ENCODE measurements around the gene MYOD1.

- TF ChIP-seq POLR2A (IDR thresholded peaks at IDR 0.05; ENCODE audit: low read depth, low read length) = no peak
- TF ChIP-seq POLR2AphosphoS5 (IDR thresholded peaks at IDR 0.05; ENCODE audit: low read depth, low read length) = no peak
- no peak for TF ChIP-seq SPI1 (IDR thresholded peaks at IDR 0.05; ENCODE audit: low read depth, low read length)
- no peak for TF ChIP-seq TAF1 (IDR thresholded peaks at IDR 0.05; ENCODE audit: low read depth, low read length)
- TF ChIP-seq POU2F2 (IDR thresholded peaks at IDR 0.05; ENCODE audit: low read depth, low read length) = no peak
- TF ChIP-seq PAX5 (IDR thresholded peaks at IDR 0.05; ENCODE audit: insufficient read depth, low read length, severe bottlenecking) = no peak
Observed at GRCh38 chr11:17768547-17768946, 49.2 kb downstream of the MYOD1 start.
